ENCODE measurements around the gene NOG.

The NOG gene

DNA sequence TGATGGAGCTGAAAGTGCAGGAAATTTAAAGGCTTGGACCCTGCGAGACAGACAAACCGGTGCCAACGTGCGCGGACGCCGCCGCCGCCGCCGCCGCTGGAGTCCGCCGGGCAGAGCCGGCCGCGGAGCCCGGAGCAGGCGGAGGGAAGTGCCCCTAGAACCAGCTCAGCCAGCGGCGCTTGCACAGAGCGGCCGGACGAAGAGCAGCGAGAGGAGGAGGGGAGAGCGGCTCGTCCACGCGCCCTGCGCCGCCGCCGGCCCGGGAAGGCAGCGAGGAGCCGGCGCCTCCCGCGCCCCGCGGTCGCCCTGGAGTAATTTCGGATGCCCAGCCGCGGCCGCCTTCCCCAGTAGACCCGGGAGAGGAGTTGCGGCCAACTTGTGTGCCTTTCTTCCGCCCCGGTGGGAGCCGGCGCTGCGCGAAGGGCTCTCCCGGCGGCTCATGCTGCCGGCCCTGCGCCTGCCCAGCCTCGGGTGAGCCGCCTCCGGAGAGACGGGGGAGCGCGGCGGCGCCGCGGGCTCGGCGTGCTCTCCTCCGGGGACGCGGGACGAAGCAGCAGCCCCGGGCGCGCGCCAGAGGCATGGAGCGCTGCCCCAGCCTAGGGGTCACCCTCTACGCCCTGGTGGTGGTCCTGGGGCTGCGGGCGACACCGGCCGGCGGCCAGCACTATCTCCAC, at the start of gene NOG:
Gene NOG (plus strand): TSS at position 54 of the 674 bp plus-strand sequence. CDS start 525 bp downstream, at position 579.
- no peak for FAIRE-seq

DNA sequence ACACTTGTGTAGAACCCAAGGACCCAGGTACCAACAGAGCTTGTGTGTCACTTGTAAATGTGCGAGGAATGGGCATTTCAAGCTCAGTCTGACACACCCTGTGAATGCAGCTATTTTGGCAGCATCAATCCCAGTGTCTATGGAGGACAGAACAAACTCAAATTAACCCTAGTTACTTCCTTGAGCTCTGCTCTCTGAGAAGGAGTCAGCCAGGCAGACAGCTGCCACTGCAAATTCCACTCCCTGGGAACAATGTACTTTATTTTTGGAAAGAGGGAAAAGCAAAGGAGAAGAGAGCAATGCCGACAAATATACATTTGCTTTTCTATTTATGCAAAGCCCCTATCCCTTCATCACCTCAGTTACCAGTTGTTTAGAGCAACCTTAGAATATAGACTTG, 48.4 kb upstream of the NOG start:
- no peak for FAIRE-seq

- FAIRE-seq, result no peak
Observed at GRCh38 chr17:56545930-56546329, 47.6 kb upstream of the NOG start.

GRCh38 chr17:56548661-56549060, 44.8 kb upstream of the NOG start:
- no peak for FAIRE-seq

- FAIRE-seq, result no peak
Observed at GRCh38 chr17:56549501-56549900, 44.0 kb upstream of the NOG start.

- FAIRE-seq, result no peak
Observed at GRCh38 chr17:56557682-56558081, 35.8 kb upstream of the NOG start.

DNA sequence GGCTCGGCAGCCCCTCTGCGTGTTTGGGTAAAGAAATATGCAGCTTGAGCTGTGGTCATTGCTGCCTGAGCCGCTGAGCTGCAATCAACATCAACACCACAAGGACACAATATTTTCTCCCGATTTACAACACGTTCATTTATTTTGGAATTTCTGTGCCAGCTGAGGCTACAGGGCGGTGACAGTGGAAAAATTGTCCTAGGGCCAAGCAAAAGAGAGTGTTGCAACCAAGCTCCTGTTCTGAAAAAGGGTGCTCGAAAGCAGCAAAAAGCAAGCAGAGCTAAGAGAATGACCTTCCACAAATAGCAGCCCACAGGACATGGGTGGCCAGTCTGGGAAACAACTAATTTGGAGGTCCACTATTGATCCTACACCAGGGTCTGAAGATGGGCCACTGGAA, 35.4 kb upstream of the NOG start:
- FAIRE-seq, result no peak

- FAIRE-seq, result no peak
Observed at GRCh38 chr17:56570199-56570598, 23.3 kb upstream of the NOG start.

DNA sequence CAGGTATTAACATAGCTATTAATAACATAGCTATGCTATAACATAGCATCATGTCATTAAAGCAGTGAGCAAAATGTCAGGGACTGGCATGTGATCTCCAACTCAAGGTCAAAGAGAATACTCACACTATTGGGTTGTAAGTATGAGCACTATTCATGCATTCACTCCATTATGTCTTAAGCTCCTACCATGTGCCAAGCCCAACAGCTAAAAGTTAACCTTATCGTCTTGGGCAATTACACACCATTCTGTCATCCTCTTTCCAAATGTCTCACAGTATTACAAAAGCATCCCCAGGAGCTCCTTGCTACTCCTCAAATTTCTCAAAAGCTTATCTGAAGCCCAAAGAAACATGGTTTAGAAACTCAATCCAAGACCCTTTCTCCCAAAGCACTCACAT, 22.0 kb upstream of the NOG start:
- no peak for FAIRE-seq

DNA sequence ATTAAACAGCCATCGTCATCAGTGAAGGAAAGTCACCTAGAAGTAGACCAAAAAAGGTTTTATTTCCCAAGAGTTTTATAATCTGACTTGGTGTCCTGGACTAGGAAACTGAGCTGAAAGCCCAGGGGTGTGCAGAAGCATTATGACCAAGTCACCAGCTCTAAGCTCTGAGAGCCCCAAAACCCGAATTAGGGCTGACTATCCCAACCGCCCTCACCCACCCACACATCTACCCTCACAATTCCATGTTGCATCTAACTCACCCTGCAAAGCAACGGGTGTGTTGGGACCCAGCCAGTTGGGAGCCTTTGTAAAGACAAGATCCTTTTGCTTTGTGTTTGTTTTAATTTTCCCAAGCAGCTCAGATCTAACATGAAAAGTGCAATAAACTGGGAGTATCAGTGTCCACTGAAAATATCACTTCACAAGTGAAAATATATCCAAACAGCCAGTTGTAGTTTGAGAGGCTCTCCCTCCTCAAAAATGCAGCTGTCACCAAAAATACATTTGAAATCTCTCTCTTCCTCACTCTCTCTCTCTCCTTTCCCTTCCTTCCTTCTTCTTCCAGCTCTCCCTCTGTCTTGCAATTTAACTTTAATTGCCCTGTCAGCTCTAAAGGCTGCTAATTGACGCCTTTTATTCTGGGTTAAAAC, 16.2 kb upstream of the NOG start:
- FAIRE-seq, result no peak

DNA sequence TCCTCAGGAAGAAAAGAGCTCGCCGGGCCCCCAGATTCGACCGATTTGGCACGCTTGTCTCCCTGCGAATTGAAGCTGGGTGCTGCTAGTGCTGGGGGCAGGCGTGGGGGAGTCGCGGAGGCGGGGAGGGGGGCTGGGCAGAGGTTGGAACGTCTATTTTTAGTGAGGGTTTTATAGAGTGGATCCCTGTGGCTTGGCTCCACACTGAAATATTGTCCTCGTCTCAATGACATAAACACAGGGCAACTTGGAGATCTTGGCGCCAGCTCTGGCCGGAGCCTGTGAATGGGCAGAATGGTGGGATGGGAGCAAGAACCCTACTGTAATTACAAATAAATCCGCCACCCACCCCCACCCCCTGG, 15.7 kb upstream of the NOG start:
- no peak for FAIRE-seq

DNA sequence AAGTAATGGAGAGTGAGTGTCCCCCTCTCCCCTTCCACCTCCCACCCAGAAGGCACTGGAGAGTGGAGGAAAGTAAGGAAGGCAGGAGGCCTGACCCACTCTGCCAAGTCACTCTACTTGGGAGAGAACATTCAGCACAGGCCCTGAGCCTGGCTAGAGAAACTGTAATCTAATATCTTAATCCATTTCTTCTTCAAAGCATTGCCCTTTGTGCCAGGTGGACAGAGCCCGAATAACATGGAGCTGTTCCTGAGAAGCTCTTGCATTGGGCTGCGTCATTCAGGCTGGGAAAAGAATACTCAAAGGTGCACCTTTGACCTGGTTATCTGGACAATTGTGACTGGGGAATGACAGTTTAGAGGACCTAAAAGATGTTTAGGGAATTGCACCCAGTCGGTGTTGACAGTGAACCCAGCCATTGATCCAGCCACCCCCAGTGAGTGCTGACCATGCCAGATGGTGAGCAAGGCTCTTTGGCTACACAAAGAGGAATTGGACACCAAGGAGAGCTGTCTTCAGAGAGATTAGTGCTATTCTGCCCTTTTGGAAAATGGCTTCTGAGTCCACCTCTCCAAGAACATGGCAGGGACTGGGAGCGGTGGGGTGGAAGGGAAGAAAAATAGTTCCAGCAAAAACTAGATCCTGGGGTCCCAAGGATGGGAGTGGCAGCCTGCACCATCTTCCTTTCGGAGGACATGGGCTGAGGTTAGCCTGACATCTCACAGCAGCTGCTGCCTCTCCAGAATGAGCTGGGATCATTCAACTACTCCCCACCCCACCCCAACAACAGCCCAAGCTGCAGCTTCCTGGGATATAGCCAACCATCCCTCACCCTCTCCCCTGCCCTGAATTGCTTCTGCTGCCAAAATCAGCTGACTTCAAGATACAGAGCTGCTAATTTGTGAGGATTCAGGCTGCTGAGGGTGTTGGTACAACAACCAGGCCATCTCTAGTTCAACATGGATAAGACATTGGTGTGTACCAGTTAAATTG, 11.6 kb upstream of the NOG start:
- FAIRE-seq, result no peak

DNA sequence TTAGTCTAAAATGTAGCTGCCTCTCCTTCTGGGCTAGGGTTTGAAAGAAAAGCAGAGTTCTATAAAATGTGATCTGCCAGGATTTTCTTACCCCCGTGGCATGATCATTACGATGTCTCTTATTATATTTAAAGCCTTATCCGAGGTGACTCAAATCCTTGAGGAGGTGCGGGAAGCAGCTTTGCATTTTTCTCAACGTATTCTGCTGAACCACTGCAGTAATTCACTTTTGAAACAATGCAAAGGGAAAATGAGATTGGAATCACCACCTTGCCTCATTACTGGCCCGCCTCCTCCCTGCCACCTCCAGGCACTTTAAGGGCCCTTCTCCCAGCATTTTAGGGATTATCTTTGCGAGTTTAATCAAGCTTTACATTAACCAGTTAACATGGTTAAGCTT, 9.7 kb upstream of the NOG start:
- no peak for FAIRE-seq

- no peak for FAIRE-seq
Observed at GRCh38 chr17:56587298-56587697, 6.2 kb upstream of the NOG start.

GRCh38 chr17:56592487-56593085, 913 bp upstream of the NOG start:
- no peak for FAIRE-seq

DNA sequence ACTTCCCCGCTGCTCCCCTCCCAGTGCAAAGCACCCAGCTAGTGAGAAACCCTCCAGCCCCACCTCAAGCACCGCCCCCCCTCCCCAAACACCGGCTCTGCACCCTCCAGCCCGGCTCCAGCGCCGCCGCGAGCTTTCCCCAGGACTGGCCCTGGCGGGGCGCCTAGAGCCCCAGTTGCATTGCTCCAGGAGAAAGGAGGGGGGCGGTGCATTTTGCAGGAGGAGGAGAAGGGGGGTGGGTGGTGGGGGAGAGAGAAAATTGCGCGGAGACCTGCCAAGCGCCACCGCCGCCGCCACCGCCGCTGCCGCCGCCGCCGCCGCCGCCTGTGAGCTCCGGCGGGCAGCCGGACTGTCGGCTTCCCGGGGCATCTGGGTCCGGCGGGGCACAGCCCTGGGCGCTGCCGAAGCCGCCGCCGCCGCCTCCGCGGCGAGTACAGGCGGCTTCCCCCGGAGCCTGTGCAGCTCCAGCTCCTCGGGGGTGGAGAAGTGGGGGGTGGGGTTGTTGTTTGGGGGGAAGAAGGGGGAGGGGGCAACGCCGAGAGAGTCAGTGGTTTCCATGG, 333 bp upstream of the NOG start:
- FAIRE-seq, result no peak

- FAIRE-seq, result no peak
Observed at GRCh38 chr17:56594320-56595107, 1.0 kb downstream of the NOG start.

GRCh38 chr17:56595108-56595418, 1.6 kb downstream of the NOG start:
- no peak for FAIRE-seq

DNA sequence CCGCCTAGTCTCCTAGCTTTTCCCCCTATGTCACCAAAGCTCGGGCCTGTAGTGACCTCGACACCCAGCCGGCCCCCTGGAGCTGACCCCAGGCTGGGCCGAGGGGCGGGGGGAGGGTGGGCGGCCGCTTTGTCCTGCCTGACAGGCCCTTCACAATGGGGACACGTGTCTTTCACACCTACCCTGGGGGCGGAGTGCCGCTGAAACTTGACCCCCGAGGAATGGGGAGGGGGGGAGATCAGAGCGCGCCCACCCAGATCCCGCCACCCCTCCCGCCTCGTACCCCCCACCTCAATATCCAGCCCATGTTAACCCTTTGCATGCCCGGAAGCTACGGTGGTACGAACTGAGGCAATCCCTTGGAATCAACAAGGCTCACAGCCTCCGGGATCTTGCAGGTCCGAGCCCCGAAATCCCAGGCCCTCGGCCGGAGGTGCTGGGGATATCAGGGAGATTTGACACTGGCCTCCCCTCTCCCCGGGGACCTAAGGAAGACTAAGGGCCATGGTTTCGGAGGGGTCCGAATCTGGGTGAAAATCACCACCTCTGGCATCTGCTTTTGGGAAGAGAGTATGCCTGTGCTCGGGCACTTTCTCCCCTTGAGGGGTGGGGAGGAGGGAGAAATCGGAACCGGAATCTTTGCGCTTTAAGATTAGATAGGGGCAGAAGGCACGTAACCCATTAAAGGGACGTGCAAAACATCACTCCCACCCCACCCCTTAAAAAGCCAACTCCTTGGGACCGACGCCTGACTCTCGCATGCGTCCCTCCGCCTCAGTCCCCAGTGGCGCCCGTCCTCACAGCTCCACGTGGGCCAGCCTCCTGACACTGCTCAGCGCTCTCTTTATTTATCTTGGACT, 2.6 kb downstream of the NOG start:
- FAIRE-seq, result no peak

GRCh38 chr17:56596691-56597494, 3.4 kb downstream of the NOG start:
- no peak for FAIRE-seq
